ENCODE results near the gene CSRNP3. TPM values are rescaled to one million over a fixed set of nuclear protein-coding genes. Genes with fewer than 3 reads are reported as not detected.

Gene CSRNP3
- total RNA-seq, 2 donors from 2014 or later, result not detected

DNA sequence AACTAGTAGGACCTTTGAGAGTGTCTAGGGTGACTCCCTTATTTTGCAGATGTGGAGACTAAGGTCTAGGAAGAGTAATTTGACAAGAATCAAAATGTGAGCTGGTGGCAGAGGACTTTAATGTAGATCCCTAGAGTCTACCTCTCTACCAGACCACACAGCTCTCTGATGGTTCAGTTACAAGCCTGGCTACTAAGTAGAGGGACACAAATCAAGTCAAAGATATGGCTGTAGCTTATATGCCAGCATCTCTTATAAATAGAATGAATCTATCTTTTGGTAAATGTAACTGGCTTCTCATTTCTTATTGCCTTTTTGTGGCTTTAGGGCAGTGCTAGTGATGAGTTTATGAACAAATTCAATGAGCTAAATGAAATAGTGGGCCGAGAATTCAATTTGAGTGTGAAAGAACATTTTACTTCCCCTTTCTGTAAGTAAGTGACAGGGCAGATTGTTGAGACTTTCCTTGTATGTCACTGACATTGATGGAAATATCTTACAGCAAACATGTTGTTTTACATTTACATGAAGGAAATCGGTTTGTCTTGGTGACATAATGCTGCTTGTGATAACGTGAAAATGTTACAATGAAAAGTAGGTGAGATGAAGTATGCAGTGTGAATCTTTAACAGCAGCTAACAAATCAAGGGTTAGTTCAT, 28.3 kb downstream of the CSRNP3 start:
- no peaks in the 10 kb centered on the region for H3K27me3 Mint-ChIP-seq

DNA sequence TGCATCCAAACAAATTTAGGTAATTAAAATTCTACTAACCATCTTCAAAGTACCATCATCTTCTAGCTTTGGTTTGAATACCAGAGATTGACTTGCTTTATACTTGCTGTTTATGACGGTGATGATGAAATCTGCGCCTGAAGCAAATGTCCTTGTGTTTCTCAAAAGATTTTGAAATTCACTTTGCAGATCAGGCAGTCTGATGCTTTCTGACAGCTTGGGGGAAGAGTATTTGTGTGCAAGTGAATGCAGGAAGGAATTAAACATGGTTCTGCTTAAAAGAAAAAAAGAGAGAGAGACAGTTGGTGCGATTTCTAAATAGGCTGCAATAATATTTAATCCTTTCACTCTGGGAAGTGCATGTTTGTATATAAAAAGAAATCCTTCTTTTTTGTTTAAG, 29.6 kb downstream of the CSRNP3 start:
- no peaks in the 10 kb centered on the region for H3K27me3 Mint-ChIP-seq
- no peaks in the 10 kb centered on the region for H3K4me1 Mint-ChIP-seq
- H3K36me3 Mint-ChIP-seq (ENCODE audit: low read depth), result no peaks in the 10 kb centered on the region
- ATAC-seq (replicated peaks), result no peak
- no peak overlapping the region for H3K4me3 Mint-ChIP-seq
- no peak overlapping the region for H3K27ac Mint-ChIP-seq
- H3K9me3 Mint-ChIP-seq, result no peaks in the 10 kb centered on the region

More for the DNA sequence above, 28.3 kb downstream of the CSRNP3 start:
- Mint-ChIP-seq H3K4me3 (no peak overlapping the region), H3K27ac (no peak overlapping the region), H3K36me3 (ENCODE audit: low read depth) (no peaks in the 10 kb centered on the region), H3K4me1 (no peaks in the 10 kb centered on the region), H3K9me3 (no peaks in the 10 kb centered on the region)
- no peak for ATAC-seq (replicated peaks)

DNA sequence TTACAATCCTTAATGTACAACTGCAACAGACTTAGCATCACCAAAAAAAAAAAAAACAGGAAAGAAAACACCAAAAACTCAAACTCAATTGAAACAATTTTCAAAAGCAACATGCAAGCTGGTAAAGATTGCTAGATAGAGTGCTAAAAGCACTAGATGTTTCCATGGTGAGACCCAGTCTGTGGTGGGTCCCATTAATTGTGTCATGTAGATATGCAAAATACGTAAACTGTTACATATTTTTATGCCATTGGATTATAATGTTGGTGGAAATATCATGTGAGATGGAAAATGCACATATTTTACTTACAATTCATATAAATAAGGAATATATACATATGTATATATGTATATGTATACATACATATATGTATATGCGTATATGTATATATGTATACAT, 30.5 kb downstream of the CSRNP3 start:
- no peaks in the 10 kb centered on the region for H3K4me1 Mint-ChIP-seq
- H3K9me3 Mint-ChIP-seq, result no peaks in the 10 kb centered on the region
- no peaks in the 10 kb centered on the region for H3K27me3 Mint-ChIP-seq
- ATAC-seq (replicated peaks), result no peak
- no peak overlapping the region for H3K4me3 Mint-ChIP-seq
- no peak overlapping the region for H3K27ac Mint-ChIP-seq
- no peaks in the 10 kb centered on the region for H3K36me3 Mint-ChIP-seq (ENCODE audit: low read depth)

DNA sequence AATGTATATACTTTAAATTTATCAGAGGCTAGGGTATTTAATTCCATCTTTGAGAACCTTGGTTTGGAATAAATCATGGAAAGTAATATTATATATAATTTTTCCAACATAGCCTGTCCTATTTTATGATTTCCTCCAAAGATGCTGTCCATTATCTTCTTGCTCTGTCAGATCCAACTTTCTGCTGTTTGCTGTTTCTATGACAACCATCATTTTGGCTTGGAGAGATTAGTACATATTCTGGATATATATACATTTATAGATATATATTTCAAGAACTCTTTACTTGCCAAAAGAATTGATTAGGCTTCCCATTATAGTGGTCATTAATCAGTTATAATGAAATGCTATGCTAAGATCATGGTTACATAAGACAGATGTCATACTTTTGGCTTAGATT, 31.3 kb downstream of the CSRNP3 start:
- no peaks in the 10 kb centered on the region for H3K4me1 Mint-ChIP-seq
- no peaks in the 10 kb centered on the region for H3K9me3 Mint-ChIP-seq
- H3K4me3 Mint-ChIP-seq, result no peak overlapping the region
- no peak for ATAC-seq (replicated peaks)
- no peak overlapping the region for H3K27ac Mint-ChIP-seq
- H3K27me3 Mint-ChIP-seq, result no peaks in the 10 kb centered on the region
- no peaks in the 10 kb centered on the region for H3K36me3 Mint-ChIP-seq (ENCODE audit: low read depth)

DNA sequence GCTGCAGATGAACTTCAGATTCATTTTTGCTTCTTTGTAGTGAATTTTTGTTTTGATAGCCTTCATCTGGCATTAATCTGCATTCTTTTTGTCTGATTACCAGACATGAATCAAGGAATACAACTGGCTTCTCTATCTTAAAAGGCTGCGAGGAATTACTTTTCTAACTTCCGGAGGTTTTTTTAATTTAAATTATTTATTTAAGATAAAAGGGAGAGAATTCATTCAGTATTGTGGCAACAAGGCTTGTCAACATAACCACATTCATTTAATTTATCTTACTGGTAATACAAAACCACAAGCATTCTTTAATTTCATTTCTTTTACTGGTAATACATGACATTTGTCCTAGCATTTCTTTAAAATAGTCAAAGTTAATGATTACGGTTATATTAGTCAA, 36.0 kb downstream of the CSRNP3 start:
- Mint-ChIP-seq H3K9me3 (no peaks in the 10 kb centered on the region), H3K36me3 (ENCODE audit: low read depth) (no peaks in the 10 kb centered on the region), H3K4me3 (no peak overlapping the region), H3K4me1 (no peaks in the 10 kb centered on the region), H3K27me3 (no peaks in the 10 kb centered on the region), H3K27ac (no peak overlapping the region)
- ATAC-seq (replicated peaks), result no peak

DNA sequence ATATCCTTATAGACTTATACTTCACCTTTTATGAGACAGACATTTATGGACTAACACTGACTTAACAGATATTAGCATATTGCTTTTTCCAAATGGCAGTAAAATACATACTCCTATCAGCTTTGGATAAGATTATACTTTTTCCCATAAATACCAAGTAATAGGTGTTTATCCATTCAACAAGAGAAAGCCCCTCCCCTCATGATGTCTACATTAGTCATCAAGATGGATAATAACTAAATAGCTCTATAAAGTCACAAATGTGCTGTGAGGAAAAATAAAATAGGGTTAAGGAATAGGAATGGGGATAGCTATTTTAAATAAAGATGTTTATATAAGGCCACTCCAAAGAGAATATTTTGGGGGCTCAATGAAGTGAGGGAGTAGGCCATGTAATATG, 39.4 kb downstream of the CSRNP3 start:
- no peaks in the 10 kb centered on the region for H3K4me1 Mint-ChIP-seq
- H3K27me3 Mint-ChIP-seq, result no peaks in the 10 kb centered on the region
- H3K36me3 Mint-ChIP-seq (ENCODE audit: low read depth), result no peaks in the 10 kb centered on the region
- H3K27ac Mint-ChIP-seq, result no peak overlapping the region
- no peak for ATAC-seq (replicated peaks)
- H3K9me3 Mint-ChIP-seq, result no peaks in the 10 kb centered on the region
- H3K4me3 Mint-ChIP-seq, result no peak overlapping the region

DNA sequence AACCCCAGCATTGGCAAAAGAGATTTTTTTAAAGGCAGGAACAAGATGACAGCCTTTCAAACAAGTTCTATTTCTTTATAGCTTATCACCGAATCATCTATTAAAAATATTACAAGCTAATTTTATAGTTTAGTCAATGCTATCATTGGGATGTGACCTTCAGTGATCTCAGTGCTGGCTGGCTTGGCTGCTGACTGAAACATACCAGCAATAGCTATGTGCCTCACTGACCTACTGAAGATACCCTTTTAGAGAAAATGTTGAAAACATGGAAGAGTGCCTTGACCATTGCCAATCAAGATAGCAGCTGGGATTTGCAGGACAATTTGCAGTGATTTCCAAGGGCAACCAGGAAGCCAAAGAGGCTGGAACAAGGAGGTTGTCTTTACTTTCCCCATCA, 44.0 kb downstream of the CSRNP3 start:
- no peaks in the 10 kb centered on the region for H3K36me3 Mint-ChIP-seq (ENCODE audit: low read depth)
- H3K9me3 Mint-ChIP-seq, result no peaks in the 10 kb centered on the region
- ATAC-seq (replicated peaks), result no peak
- H3K4me3 Mint-ChIP-seq, result no peak overlapping the region
- peaks cover 5% of the 10 kb centered on the region for H3K27me3 Mint-ChIP-seq
- H3K27ac Mint-ChIP-seq, result no peak overlapping the region
- H3K4me1 Mint-ChIP-seq, result no peaks in the 10 kb centered on the region

DNA sequence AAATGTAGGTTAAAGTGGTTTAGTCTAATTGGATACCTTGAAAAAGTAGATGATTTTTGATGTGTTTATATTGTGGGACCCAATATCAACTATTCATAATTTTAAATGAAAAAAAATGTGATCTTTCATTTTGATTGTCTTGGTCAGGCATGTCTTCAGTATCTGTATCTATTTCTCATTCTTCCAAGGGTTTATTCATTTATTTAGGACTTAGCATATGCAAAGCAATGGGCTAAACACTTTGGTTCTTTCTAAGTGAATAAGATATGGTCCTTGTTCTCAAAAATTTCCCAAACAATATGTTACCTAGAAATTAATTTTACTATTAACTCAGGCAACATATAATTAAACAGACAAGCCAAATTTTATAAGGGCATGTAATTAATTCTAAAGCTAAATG, 49.1 kb downstream of the CSRNP3 start:
- H3K9me3 Mint-ChIP-seq, result no peaks in the 10 kb centered on the region
- no peak overlapping the region for H3K4me3 Mint-ChIP-seq
- H3K36me3 Mint-ChIP-seq (ENCODE audit: low read depth), result no peaks in the 10 kb centered on the region
- ATAC-seq (replicated peaks), result no peak
- no peak overlapping the region for H3K27ac Mint-ChIP-seq
- H3K4me1 Mint-ChIP-seq, result no peaks in the 10 kb centered on the region
- H3K27me3 Mint-ChIP-seq, result peaks cover 5% of the 10 kb centered on the region

DNA sequence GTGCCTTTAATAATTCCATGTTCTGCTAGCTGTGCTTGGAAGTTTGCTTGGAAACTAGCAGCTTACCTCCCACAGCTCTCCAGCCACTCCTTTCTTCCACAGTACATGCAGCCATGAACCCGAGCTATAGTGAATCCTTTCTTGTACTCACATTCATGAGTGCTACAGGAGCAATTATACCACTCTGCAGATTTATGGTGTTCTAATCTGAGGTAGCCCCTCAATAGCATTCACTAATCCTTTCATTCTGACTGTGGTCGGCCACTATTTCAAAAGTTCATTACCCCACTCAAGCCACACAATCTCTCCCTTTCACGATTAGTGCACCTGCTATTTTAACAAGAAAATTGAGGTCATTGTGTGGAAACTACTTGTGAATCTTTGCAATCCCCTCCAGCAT, 53.2 kb downstream of the CSRNP3 start:
- Mint-ChIP-seq H3K4me1 (no peaks in the 10 kb centered on the region), H3K9me3 (no peaks in the 10 kb centered on the region), H3K27ac (no peak overlapping the region), H3K36me3 (ENCODE audit: low read depth) (no peaks in the 10 kb centered on the region), H3K4me3 (no peak overlapping the region), H3K27me3 (no peaks in the 10 kb centered on the region)
- ATAC-seq (replicated peaks), result no peak

DNA sequence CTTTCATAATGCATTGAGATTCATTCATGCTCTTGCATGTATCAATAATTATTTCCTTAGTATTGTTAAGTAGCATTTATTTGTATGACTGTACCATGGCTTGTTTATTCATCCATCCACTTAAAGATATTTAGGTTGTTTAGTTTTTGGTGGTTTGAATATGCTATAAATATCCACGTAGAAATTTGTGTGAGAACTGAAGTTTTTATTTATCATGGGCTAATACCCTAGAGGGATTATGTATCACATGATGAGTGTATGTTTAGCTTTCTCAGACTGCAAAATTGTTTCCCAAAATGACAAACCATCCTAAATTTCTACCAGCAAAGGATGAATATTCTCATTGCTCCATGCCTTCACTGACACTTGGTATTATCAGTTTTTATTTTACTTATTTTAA, 55.2 kb downstream of the CSRNP3 start:
- no peak overlapping the region for H3K27ac Mint-ChIP-seq
- no peak for ATAC-seq (replicated peaks)
- no peak overlapping the region for H3K4me3 Mint-ChIP-seq
- no peaks in the 10 kb centered on the region for H3K27me3 Mint-ChIP-seq
- no peaks in the 10 kb centered on the region for H3K36me3 Mint-ChIP-seq (ENCODE audit: low read depth)
- H3K9me3 Mint-ChIP-seq, result no peaks in the 10 kb centered on the region
- H3K4me1 Mint-ChIP-seq, result no peaks in the 10 kb centered on the region

DNA sequence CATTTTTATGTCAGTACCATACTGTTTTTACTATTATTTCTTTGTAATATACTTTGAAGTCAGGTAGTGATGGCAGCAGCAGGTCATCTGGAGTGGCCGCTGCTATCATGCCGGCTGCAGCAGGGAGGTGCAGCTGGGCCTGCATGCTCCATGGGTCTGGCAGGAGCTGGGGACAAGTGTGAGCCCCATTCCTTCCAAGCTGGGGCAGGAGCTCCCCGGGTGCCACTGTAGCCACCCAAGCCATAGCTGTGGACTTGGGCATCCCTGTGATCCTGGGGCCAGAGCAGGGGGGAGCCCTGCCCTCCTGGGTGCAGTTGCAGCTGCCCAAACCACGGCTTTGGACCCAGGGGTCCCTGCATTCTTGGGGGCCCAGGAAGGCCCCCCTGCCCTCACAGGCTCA, 59.2 kb downstream of the CSRNP3 start:
- Mint-ChIP-seq H3K4me1 (no peaks in the 10 kb centered on the region), H3K27me3 (no peaks in the 10 kb centered on the region), H3K27ac (no peak overlapping the region), H3K36me3 (ENCODE audit: low read depth) (no peaks in the 10 kb centered on the region), H3K9me3 (peaks cover 5% of the 10 kb centered on the region), H3K4me3 (no peak overlapping the region)
- no peak for ATAC-seq (replicated peaks)

DNA sequence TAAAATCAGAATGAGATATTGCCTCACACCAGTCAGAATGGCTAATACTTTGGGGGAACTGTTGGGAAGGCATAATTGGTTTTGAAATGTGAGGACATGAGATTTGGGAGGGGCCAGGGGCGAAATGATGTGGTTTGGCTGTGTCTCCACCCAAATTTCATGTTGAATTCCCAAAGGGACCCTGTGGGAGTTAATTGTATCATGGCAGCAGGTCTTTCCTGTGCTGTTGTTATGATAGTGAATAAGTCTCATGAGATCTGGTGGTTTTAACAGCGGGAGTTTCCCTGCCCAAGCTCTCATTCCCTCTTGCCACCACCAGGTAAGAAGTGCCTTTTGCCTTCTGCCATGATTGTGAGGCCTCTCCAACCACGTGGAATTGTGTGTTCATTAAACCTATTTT, 59.6 kb downstream of the CSRNP3 start:
- no peaks in the 10 kb centered on the region for H3K36me3 Mint-ChIP-seq (ENCODE audit: low read depth)
- no peaks in the 10 kb centered on the region for H3K27me3 Mint-ChIP-seq
- H3K4me3 Mint-ChIP-seq, result no peak overlapping the region
- peaks cover 5% of the 10 kb centered on the region for H3K9me3 Mint-ChIP-seq
- H3K4me1 Mint-ChIP-seq, result no peaks in the 10 kb centered on the region
- H3K27ac Mint-ChIP-seq, result no peak overlapping the region
- no peak for ATAC-seq (replicated peaks)

DNA sequence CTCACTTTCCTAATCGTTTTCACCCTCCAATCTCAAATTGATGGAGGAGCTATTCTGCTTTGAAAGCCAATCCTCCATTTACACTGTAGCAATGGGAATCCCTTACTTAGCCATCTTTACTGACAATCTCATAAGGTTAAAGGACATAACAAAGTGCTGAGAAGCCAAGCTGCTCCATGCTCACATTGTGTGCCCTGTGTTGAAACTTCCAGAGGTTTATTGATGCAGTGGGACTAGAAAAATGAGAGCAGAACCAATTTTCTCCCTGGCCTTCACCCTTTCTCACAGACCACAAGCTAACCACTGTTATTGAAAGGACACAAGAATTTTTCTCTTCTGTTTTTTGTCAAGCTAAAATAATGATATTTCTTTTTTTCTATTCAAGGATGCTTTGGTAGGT, 63.8 kb downstream of the CSRNP3 start:
- Mint-ChIP-seq H3K27me3 (no peaks in the 10 kb centered on the region), H3K9me3 (peaks cover 5% of the 10 kb centered on the region), H3K36me3 (ENCODE audit: low read depth) (no peaks in the 10 kb centered on the region), H3K27ac (no peak overlapping the region), H3K4me1 (no peaks in the 10 kb centered on the region), H3K4me3 (no peak overlapping the region)
- no peak for ATAC-seq (replicated peaks)

DNA sequence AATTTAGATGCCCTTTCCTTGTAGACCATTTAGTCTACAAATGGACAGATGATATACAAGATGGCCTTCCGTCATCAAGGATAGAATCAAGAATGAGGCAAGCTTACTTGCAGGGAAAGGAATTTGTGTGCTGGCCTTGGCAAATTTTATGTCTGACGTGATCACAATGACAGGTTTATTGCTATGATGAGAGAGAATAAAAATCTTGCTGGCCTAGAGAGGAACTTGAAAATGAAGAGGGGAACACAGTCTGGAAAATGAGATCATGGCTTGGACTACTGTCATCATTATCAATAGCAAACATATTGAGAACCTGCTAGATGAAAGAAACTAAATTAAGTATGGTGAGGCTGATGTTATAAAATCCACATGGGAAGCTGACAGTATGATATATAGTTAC, 66.0 kb downstream of the CSRNP3 start:
- H3K36me3 Mint-ChIP-seq (ENCODE audit: low read depth), result no peaks in the 10 kb centered on the region
- peaks cover 5% of the 10 kb centered on the region for H3K9me3 Mint-ChIP-seq
- peaks cover 2% of the 10 kb centered on the region for H3K27me3 Mint-ChIP-seq
- no peak overlapping the region for H3K4me3 Mint-ChIP-seq
- H3K4me1 Mint-ChIP-seq, result no peaks in the 10 kb centered on the region
- H3K27ac Mint-ChIP-seq, result no peak overlapping the region
- ATAC-seq (replicated peaks), result no peak

DNA sequence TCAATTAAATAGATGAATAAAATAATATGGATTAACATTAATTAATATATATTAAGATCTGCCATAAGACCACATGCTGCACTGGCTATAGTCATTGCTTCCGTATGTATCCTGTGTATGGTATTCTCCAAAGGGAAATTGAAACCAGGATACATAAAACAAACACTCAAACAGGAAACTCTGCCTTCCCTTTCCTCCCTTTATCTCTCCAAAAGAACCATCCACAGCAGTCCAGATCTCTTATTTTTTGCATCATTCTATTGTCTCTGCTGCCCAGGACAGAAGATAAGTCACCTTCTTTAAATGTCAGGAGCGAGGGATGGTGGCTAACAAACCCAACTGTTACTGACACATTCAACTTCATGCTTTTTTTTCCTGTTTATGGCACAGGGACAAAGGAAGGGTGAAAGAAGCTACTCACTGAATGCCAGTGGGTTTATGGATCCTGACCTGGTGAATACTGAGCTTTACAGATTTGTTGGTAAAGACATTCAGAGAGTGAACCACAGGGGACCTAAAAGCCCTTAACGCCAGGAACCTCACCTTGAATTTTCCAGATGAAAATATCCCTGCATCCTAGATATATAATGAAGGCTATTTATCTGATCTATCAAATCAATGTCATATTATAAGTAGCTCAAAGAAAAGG, 67.5 kb downstream of the CSRNP3 start:
- Mint-ChIP-seq H3K9me3 (no peaks in the 10 kb centered on the region), H3K4me3 (no peak overlapping the region), H3K36me3 (ENCODE audit: low read depth) (no peaks in the 10 kb centered on the region), H3K27me3 (peaks cover 3% of the 10 kb centered on the region), H3K27ac (no peak overlapping the region), H3K4me1 (no peaks in the 10 kb centered on the region)
- ATAC-seq (replicated peaks), result no peak

DNA sequence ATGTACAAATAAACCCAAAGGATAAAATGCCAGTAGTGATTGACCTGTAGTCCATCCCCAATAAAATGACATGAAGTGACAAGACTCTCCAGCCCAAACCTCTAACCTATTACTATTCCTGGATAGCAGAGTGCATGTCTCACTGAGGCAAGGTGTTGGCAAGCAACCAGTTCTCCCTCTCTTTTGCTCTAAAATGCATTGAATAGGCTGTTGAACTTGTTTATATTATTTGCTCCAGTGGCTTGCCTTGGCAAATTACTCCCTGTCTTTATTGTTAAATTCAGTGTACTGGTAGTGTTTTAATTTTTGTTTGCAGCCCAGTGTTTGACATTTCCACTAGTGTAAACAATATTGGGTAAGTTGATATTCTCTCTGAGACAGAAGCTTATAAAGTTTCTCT, 70.5 kb downstream of the CSRNP3 start:
- no peak overlapping the region for H3K4me3 Mint-ChIP-seq
- no peaks in the 10 kb centered on the region for H3K36me3 Mint-ChIP-seq (ENCODE audit: low read depth)
- no peak for ATAC-seq (replicated peaks)
- no peaks in the 10 kb centered on the region for H3K9me3 Mint-ChIP-seq
- peaks cover 3% of the 10 kb centered on the region for H3K27me3 Mint-ChIP-seq
- no peaks in the 10 kb centered on the region for H3K4me1 Mint-ChIP-seq
- H3K27ac Mint-ChIP-seq, result no peak overlapping the region

Data from activated T-helper 17 cell treated with anti-CD3 and anti-CD28 coated beads, Interleukin-2, amount 50 U/mL, for 72 hours (primary cell).